Measurements from ENCODE around the gene EMC6.
A peak's percentile ranks its signal among the peaks of the same experiment; 100 is the strongest.

DNA sequence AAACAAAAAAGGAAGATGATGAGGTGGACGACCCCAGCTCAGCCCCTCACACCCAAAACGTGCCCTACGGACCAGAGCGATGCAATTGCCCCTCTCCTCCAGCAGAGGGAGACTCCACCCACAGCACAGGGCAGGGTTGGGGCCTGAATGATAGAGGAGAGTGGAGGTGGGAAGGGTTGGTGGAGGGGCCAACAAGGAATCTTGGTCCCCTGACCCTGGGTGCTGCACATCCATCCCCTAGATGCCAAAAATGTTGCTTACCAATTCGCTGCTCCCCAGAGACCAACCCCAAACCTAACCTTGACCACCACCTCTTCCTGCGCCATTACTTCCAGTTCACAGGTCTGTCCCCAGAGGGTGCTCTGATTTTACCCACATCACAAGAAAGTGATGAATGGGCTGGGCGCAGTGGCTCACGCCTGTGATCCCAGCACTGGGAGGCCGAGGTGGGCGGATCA, 14.5 kb downstream of the EMC6 start:
- TF ChIP-seq, protein P1, sequence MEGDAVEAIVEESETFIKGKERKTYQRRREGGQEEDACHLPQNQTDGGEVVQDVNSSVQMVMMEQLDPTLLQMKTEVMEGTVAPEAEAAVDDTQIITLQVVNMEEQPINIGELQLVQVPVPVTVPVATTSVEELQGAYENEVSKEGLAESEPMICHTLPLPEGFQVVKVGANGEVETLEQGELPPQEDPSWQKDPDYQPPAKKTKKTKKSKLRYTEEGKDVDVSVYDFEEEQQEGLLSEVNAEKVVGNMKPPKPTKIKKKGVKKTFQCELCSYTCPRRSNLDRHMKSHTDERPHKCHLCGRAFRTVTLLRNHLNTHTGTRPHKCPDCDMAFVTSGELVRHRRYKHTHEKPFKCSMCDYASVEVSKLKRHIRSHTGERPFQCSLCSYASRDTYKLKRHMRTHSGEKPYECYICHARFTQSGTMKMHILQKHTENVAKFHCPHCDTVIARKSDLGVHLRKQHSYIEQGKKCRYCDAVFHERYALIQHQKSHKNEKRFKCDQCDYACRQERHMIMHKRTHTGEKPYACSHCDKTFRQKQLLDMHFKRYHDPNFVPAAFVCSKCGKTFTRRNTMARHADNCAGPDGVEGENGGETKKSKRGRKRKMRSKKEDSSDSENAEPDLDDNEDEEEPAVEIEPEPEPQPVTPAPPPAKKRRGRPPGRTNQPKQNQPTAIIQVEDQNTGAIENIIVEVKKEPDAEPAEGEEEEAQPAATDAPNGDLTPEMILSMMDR (IDR thresholded peaks at IDR 0.05), result peak in 3 of 4 experiments; percentile 53 to 81 (median 63)
- no peak for TF ChIP-seq POLR2A (IDR thresholded peaks at IDR 0.05)
- TF ChIP-seq POLR2AphosphoS5 (IDR thresholded peaks at IDR 0.05), result no peak

Measured in gastroesophageal sphincter (tissue), 3 donors.